ENCODE results near the gene KAT2B. TPM values are rescaled to one million over a fixed set of nuclear protein-coding genes. Genes with fewer than 3 reads are reported as not detected.

Gene KAT2B
- total RNA-seq, 1 experiment from 2014 or later, result 4.6 TPM

DNA sequence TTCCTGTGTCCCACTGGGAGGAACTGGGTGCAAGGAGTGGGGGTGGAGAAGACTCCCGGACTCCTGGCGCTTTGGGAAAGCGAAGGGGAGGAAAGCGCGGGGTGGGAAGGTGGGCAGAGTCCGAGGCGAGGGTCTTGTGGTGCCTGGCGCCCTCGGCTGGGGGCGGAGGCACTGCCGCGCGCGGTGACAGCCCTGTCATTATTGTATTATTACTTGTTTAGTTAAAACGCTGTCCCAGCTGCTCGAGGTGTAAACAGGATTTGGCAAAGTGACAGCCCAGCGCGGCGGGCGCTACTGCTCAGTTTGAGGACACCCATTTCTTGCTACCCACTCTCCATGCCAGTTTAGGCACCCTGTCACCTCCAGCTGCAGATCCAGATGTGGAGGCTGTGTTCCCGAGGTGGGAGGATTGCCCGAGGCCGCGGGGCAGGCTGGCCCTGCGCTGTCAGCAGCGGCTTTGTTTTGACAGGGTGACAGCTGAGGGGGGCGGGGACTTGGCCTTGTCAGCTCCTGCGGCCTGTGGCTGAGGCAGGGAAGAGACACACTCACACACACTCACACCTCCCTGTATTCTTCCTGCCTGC lies 1.0 kb downstream of the KAT2B start:
- Histone ChIP-seq H3K27ac (ENCODE audit: low read depth, low read length, poor library complexity, severe bottlenecking) (no peak overlapping the region), H3K4me3 (ENCODE audit: low read depth, low read length, poor library complexity, severe bottlenecking) (peak overlapping the region; percentile 76), H3K27me3 (replicated peaks; ENCODE audit: insufficient read depth, low read depth, low read length, poor library complexity) (no peaks in the 10 kb centered on the region), H3K36me3 (ENCODE audit: insufficient read depth, low read length, poor library complexity, severe bottlenecking) (no peaks in the 10 kb centered on the region), H3K9me3 (ENCODE audit: low read depth, low read length, poor library complexity, severe bottlenecking) (no peaks in the 10 kb centered on the region), H3K4me1 (ENCODE audit: insufficient read depth, low read length, poor library complexity, severe bottlenecking) (peaks cover 7% of the 10 kb centered on the region)
- BruUV-seq (replicated peaks), result no TSS peak
- DNase-seq (ENCODE audit: low spot score), result peak; percentile 58
- POLR2A ChIA-PET (ENCODE audit: low non-redundant PET), result interaction anchor here (0.7 kb wide), 1 partner anchor 227 kb away, joined by 6 read pairs; no protein-coding TSS in a partner anchor
- TF ChIP-seq, protein P1, sequence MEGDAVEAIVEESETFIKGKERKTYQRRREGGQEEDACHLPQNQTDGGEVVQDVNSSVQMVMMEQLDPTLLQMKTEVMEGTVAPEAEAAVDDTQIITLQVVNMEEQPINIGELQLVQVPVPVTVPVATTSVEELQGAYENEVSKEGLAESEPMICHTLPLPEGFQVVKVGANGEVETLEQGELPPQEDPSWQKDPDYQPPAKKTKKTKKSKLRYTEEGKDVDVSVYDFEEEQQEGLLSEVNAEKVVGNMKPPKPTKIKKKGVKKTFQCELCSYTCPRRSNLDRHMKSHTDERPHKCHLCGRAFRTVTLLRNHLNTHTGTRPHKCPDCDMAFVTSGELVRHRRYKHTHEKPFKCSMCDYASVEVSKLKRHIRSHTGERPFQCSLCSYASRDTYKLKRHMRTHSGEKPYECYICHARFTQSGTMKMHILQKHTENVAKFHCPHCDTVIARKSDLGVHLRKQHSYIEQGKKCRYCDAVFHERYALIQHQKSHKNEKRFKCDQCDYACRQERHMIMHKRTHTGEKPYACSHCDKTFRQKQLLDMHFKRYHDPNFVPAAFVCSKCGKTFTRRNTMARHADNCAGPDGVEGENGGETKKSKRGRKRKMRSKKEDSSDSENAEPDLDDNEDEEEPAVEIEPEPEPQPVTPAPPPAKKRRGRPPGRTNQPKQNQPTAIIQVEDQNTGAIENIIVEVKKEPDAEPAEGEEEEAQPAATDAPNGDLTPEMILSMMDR (conservative IDR thresholded peaks at IDR 0.05; ENCODE audit: low read depth, low read length), result no peak
- TF ChIP-seq EZH2 (IDR thresholded peaks at IDR 0.05; ENCODE audit: borderline replicate concordance, low read depth, low read length, poor library complexity, severe bottlenecking), result no peak
- CTCF ChIA-PET, result no interaction called here
- intact Hi-C loops (cut with micrococcal nuclease; ENCODE audit: unreplicated experiment), result loop anchor here (5.0 kb wide), 1 partner anchor 94 kb away; the partner anchor contains the start of gene RAB5A

DNA sequence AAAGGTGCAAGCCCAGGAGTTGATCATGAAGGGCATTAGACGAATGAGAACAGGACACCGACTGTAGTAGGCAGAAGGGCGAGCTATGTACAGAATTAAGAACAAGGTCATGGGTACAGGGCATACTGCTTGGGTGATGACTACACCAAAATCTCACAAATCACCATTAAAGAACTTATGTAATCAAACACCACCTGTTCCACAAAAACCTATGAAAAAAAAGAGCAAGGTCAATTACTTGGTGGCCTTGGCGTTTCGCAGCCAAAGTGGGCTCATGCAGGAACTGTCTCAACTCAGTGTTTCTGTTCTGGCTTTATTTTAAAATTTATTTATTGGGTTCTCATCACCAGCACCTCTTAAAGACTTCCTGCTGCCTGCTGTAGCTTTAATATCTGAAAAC lies 2.1 kb downstream of the KAT2B start:
- DNase-seq (ENCODE audit: low spot score), result no peak
- Histone ChIP-seq H3K9me3 (ENCODE audit: low read depth, low read length, poor library complexity, severe bottlenecking) (no peaks in the 10 kb centered on the region), H3K27me3 (replicated peaks; ENCODE audit: insufficient read depth, low read depth, low read length, poor library complexity) (no peaks in the 10 kb centered on the region), H3K4me1 (ENCODE audit: insufficient read depth, low read length, poor library complexity, severe bottlenecking) (peaks cover 7% of the 10 kb centered on the region), H3K27ac (ENCODE audit: low read depth, low read length, poor library complexity, severe bottlenecking) (no peak overlapping the region), H3K36me3 (ENCODE audit: insufficient read depth, low read length, poor library complexity, severe bottlenecking) (no peaks in the 10 kb centered on the region), H3K4me3 (ENCODE audit: low read depth, low read length, poor library complexity, severe bottlenecking) (no peak overlapping the region)
- no TSS peak for BruUV-seq (replicated peaks)
- ChIA-PET CTCF (no interaction called here), POLR2A (ENCODE audit: low non-redundant PET) (no interaction called here)
- TF ChIP-seq, protein P1 (conservative IDR thresholded peaks at IDR 0.05; ENCODE audit: low read depth, low read length), result no peak
- TF ChIP-seq EZH2 (IDR thresholded peaks at IDR 0.05; ENCODE audit: borderline replicate concordance, low read depth, low read length, poor library complexity, severe bottlenecking), result no peak
- intact Hi-C loops (cut with micrococcal nuclease; ENCODE audit: unreplicated experiment), result loop anchor here (5.0 kb wide), 1 partner anchor 95 kb away; the partner anchor contains the start of gene RAB5A

DNA sequence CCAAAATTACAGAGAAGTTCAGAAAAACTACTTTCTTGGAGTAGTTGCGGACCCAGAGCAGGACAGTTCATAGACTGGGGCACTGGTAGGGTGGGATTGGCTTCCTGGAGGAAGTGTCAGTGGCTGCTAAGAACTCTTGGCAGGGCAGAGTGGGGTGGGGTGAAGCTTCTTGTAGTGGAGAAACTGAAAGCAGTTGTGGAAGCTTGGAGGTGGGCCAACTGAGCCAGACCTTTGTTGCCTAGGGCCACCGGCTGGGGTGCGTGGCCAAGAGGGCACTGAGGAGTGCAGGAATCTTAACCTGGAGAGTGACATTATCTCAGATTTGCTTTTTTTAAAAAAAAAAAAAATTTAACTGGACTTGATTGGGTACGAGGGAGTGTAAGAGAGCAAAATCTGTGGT lies 3.1 kb downstream of the KAT2B start:
- POLR2A ChIA-PET (ENCODE audit: low non-redundant PET), result no interaction called here
- H3K27me3 ChIP-seq (replicated peaks; ENCODE audit: insufficient read depth, low read depth, low read length, poor library complexity), result no peaks in the 10 kb centered on the region
- H3K4me3 ChIP-seq (ENCODE audit: low read depth, low read length, poor library complexity, severe bottlenecking), result no peak overlapping the region
- intact Hi-C loops (cut with micrococcal nuclease; ENCODE audit: unreplicated experiment), result loop anchor here (5.0 kb wide), 1 partner anchor 96 kb away; the partner anchor contains the start of gene RAB5A
- no peaks in the 10 kb centered on the region for H3K9me3 ChIP-seq (ENCODE audit: low read depth, low read length, poor library complexity, severe bottlenecking)
- TF ChIP-seq, protein P1 (conservative IDR thresholded peaks at IDR 0.05; ENCODE audit: low read depth, low read length), result no peak
- no peak for TF ChIP-seq EZH2 (IDR thresholded peaks at IDR 0.05; ENCODE audit: borderline replicate concordance, low read depth, low read length, poor library complexity, severe bottlenecking)
- peaks cover 7% of the 10 kb centered on the region for H3K4me1 ChIP-seq (ENCODE audit: insufficient read depth, low read length, poor library complexity, severe bottlenecking)
- no peak for DNase-seq (ENCODE audit: low spot score)
- CTCF ChIA-PET, result no interaction called here
- no peaks in the 10 kb centered on the region for H3K36me3 ChIP-seq (ENCODE audit: insufficient read depth, low read length, poor library complexity, severe bottlenecking)
- no TSS peak for BruUV-seq (replicated peaks)
- H3K27ac ChIP-seq (ENCODE audit: low read depth, low read length, poor library complexity, severe bottlenecking), result no peak overlapping the region
